ENCODE measurements around the gene SLC10A1.

Gene SLC10A1

DNA sequence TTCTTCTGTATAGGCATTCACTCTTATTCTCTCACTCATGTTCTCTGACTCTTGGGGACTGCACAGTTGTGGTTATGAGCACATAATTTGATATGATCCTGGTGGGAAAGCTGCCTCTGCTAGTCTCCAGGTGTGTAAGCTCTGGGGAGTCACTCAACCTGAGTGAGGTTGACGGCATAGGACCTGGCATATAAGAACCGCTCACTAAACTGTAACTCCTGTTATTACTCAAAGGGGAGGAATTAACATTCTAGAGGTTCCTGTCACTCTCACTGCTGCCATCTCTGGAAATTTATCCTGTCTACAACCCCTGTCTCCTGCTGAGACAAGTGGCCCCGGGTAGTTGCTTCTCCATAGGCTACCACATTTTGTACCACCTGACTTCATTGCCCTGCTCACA lies 16.1 kb downstream of the SLC10A1 start:
- DNase-seq (ENCODE audit: low read depth), result no peak
- TF ChIP-seq, protein P1, sequence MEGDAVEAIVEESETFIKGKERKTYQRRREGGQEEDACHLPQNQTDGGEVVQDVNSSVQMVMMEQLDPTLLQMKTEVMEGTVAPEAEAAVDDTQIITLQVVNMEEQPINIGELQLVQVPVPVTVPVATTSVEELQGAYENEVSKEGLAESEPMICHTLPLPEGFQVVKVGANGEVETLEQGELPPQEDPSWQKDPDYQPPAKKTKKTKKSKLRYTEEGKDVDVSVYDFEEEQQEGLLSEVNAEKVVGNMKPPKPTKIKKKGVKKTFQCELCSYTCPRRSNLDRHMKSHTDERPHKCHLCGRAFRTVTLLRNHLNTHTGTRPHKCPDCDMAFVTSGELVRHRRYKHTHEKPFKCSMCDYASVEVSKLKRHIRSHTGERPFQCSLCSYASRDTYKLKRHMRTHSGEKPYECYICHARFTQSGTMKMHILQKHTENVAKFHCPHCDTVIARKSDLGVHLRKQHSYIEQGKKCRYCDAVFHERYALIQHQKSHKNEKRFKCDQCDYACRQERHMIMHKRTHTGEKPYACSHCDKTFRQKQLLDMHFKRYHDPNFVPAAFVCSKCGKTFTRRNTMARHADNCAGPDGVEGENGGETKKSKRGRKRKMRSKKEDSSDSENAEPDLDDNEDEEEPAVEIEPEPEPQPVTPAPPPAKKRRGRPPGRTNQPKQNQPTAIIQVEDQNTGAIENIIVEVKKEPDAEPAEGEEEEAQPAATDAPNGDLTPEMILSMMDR (conservative IDR thresholded peaks at IDR 0.05; ENCODE audit: low read length), result no peak
- H3K4me3 ChIP-seq (ENCODE audit: low read length), result no peak overlapping the region

DNA sequence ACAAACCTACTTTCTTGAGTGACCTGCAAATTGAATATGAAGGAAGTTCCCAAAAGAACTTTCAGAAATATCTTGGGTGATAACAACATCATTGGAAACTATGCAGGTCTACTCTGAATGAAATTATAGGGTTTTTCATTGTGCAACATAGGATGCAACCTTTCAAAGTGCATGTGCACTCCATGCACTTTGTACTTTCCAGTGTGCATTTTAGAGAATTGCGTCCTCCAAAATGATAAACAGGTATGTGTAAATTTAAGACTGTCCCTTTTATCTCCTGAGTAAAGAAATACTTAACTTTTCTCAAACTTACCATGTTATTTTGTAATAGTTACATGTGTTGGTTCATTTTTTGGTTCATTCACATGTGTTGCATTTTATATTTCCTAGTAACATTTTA lies 16.9 kb downstream of the SLC10A1 start:
- H3K4me3 ChIP-seq (ENCODE audit: low read length), result no peak overlapping the region
- TF ChIP-seq, protein P1 (conservative IDR thresholded peaks at IDR 0.05; ENCODE audit: low read length), result no peak
- no peak for DNase-seq (ENCODE audit: low read depth)

- no peak for DNase-seq (ENCODE audit: low read depth)
- TF ChIP-seq, protein P1 (conservative IDR thresholded peaks at IDR 0.05; ENCODE audit: low read length), result no peak
- no peak overlapping the region for H3K4me3 ChIP-seq (ENCODE audit: low read length)
Observed at GRCh38 chr14:69779088-69779487, 18.0 kb downstream of the SLC10A1 start.

- no peak overlapping the region for H3K4me3 ChIP-seq (ENCODE audit: low read length)
- TF ChIP-seq, protein P1 (conservative IDR thresholded peaks at IDR 0.05; ENCODE audit: low read length), result no peak
- DNase-seq (ENCODE audit: low read depth), result no peak
Observed at GRCh38 chr14:69776875-69777453, 20.1 kb downstream of the SLC10A1 start.

DNA sequence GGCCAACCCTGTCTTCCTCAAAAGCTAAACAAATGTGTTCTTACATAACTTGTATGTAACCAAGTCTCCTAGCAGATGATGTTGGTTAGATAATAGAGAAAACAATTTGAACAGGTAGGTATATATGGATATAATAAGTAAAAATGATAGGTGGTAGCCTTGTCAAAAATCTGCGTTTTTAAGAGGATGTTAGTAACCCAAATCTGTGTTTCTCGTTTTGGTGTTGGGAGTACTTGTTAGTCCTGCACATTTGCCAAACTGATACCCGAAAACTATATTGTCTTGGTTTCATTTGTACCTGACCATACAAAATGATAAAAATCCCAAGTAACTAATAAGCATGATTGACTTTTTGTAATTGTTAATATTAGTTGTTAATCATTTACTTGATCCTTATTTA lies 22.0 kb downstream of the SLC10A1 start:
- no peak overlapping the region for H3K4me3 ChIP-seq (ENCODE audit: low read length)
- TF ChIP-seq, protein P1 (conservative IDR thresholded peaks at IDR 0.05; ENCODE audit: low read length), result no peak
- DNase-seq (ENCODE audit: low read depth), result no peak

DNA sequence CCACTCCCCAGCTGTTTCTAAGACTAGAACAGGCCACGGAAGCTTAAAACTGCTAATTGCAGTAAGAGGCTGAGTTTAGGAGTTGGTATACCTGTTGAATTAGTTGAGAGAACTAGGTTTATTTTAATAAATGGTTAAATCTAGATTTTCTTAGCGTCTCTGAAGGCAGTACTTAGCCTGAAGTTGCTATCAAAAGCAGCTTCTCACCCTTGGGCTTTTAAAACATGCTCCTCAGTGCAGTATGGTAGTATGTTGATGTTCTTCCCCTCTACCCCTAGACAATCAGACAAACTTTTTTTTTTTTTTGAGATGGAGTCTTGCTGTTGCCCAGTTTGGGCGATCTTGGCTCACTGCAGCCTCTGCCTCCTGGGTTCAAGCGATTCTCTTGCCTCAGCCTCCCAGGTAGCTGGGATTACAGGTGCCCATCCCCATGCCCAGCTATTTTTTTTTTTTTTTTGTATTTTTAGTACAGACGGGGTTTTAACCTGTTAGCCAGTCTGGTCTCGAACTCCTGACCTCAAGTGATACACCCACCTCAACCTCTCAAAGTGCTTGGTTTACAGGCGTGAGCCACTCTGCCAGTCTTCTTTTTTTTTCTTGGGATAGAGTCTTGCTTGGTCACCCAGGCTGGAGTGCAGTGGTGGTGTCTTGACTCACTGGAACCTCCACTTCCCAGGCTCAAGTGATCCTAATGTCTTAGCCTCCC lies 23.3 kb downstream of the SLC10A1 start:
- DNase-seq (ENCODE audit: low read depth), result no peak

More for the DNA sequence above, 23.3 kb downstream of the SLC10A1 start:
- TF ChIP-seq, protein P1 (conservative IDR thresholded peaks at IDR 0.05; ENCODE audit: low read length), result no peak
- H3K4me3 ChIP-seq (ENCODE audit: low read length), result no peak overlapping the region
